Measurements from ENCODE around the gene DAP3.
"Not testable (repeated sequence)": the region's sequence is repeated elsewhere in the genome, so short reads cannot be mapped to it uniquely, and the experiment has no call there.

The DAP3 gene

DNA sequence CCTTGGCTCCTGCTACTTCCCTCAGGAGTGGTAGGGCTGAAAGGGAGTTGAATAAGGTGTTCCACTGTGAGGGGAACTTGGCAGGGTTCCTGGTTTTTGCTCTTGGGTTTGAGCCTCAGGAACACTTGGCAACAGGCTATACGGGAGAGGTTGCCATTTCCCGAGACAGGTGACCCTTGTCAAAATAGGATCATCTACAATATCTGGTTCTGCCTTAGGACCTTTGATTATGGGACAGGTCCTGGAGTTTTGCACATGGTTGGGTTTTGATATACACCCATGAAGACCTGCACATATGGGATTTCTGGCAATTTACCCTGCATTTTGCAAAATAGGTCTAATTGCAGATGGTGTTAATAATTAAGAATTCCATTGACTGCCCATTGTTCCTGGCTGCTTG, 31.4 kb upstream of the DAP3 start:
- DNase-seq, result no peak
- H3K9me3 ChIP-seq (ENCODE audit: severe bottlenecking), result no peaks in the 10 kb centered on the region
- no peaks in the 10 kb centered on the region for H3K27me3 ChIP-seq (ENCODE audit: insufficient read depth, low read depth, severe bottlenecking)
- H3K27ac ChIP-seq, result no peak overlapping the region
- peaks cover 42% of the 10 kb centered on the region for H3K36me3 ChIP-seq
- TF ChIP-seq, protein P1, sequence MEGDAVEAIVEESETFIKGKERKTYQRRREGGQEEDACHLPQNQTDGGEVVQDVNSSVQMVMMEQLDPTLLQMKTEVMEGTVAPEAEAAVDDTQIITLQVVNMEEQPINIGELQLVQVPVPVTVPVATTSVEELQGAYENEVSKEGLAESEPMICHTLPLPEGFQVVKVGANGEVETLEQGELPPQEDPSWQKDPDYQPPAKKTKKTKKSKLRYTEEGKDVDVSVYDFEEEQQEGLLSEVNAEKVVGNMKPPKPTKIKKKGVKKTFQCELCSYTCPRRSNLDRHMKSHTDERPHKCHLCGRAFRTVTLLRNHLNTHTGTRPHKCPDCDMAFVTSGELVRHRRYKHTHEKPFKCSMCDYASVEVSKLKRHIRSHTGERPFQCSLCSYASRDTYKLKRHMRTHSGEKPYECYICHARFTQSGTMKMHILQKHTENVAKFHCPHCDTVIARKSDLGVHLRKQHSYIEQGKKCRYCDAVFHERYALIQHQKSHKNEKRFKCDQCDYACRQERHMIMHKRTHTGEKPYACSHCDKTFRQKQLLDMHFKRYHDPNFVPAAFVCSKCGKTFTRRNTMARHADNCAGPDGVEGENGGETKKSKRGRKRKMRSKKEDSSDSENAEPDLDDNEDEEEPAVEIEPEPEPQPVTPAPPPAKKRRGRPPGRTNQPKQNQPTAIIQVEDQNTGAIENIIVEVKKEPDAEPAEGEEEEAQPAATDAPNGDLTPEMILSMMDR (IDR thresholded peaks at IDR 0.05; ENCODE audit: low read depth, low read length), result no peak
- H3K4me3 ChIP-seq (ENCODE audit: low read depth, low read length), result no peak overlapping the region

DNA sequence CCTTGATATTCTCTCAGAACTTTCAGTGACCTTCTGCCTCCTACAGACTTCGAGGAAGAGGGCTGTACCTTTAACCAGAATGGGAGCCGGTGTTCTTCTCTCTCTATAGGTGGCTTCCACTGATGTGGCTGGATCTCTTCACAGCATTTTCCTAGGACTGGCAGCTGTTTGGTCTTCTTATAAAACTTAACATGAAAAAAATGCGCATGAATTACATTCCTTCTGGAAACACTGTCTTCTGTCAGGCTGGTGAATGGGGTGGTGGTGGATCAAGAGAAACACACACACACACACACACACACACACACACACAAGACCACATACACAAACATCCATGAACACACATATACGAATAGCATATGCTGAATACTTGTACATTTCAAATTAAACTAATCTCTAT, 27.7 kb upstream of the DAP3 start:
- not testable (repeated sequence) for DNase-seq; H3K27ac ChIP-seq; H3K9me3 ChIP-seq (ENCODE audit: severe bottlenecking); H3K4me3 ChIP-seq (ENCODE audit: low read depth, low read length); H3K27me3 ChIP-seq (ENCODE audit: insufficient read depth, low read depth, severe bottlenecking)
- peaks cover 79% of the 10 kb centered on the region for H3K36me3 ChIP-seq

DNA sequence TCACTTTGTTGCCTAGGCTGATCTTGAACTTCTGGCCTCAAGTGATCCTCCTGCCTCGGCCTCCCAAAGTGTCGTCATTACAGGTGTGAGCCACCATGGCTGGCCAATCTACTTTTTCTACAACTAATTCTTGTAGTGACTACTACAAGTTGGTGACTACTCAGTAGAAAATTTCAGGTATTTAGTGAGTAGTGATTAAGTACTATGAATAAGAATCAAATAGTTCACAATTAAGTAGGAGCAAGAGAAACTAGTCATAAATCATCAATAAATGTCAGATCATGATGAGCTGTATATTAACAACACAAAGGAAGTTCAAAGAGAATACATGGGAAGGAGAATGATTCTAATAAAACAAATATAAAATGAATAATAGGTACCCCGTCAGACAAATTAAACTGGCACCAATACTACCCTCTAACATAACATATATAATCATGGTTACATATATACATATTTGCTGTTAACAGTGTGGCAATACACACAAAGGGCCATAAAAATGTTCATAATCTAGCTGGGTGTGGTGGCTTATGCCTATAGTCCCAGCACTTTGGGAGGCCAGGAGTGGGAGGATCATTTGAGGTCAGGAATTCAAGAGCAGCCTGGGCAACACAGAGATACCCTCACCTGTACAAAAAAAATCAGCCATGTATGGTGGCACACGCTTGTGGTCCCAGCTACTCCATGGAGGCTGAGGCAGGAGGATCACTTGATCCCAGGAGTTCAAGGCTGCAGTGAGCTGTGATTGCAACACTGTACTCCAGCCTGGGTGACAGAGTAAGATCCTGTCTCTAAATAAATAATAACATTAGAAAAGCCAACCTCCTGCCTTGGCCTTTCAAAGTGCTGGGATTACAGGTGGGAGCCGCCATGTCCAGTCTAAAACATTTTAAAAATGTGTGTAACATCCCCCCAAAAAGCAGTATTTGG, 19.4 kb upstream of the DAP3 start:
- TF ChIP-seq, protein P1 (IDR thresholded peaks at IDR 0.05; ENCODE audit: low read depth, low read length), result no peak
- DNase-seq, result no peak
- no peak overlapping the region for H3K27ac ChIP-seq
- no peaks in the 10 kb centered on the region for H3K9me3 ChIP-seq (ENCODE audit: severe bottlenecking)
- no peak overlapping the region for H3K4me3 ChIP-seq (ENCODE audit: low read depth, low read length)
- peaks cover 96% of the 10 kb centered on the region for H3K36me3 ChIP-seq
- no peaks in the 10 kb centered on the region for H3K27me3 ChIP-seq (ENCODE audit: insufficient read depth, low read depth, severe bottlenecking)

DNA sequence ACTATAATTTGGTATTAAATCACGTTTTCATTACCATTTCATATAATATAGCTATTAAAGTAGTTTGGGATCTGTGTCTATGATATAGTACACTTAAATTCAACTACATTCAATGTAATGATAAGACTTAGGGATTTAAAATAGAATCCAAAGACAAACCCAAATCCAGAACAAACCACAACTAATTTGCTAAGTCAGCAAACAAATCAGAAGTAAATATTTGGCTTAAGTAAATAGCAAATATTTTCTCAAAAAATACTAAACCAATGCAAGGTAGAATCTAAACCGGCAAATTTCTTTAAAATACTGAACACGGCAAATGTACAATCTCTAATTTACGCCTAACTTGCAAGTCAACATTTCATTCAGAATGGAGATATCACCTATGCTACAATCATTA, 17.1 kb upstream of the DAP3 start:
- DNase-seq, result no peak
- TF ChIP-seq, protein P1 (IDR thresholded peaks at IDR 0.05; ENCODE audit: low read depth, low read length), result no peak
- H3K9me3 ChIP-seq (ENCODE audit: severe bottlenecking), result no peaks in the 10 kb centered on the region
- H3K27ac ChIP-seq, result no peak overlapping the region
- peaks cover 97% of the 10 kb centered on the region for H3K36me3 ChIP-seq
- H3K27me3 ChIP-seq (ENCODE audit: insufficient read depth, low read depth, severe bottlenecking), result no peaks in the 10 kb centered on the region
- H3K4me3 ChIP-seq (ENCODE audit: low read depth, low read length), result no peak overlapping the region

DNA sequence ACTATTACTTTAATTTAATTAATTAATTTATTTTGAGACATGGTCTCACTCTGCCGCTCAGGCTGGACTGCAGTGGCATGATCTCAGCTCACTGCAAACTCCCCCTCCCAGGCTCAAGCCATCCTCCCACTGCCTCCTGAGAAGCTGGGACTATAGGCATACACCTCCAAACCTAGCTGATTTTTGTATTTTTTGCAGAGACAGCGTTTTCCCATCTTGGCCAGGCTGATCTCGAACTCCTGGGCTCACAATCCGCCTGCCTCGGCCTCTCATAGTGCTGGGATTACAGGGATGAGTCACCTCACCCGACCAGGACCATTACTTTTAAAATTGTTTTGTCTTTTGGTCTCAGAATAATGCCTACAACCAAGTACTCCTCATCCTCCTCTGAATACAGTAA, 15.9 kb upstream of the DAP3 start:
- H3K27ac ChIP-seq, result no peak overlapping the region
- no peak for DNase-seq
- TF ChIP-seq, protein P1 (IDR thresholded peaks at IDR 0.05; ENCODE audit: low read depth, low read length), result no peak
- H3K36me3 ChIP-seq, result peaks cover 97% of the 10 kb centered on the region
- no peaks in the 10 kb centered on the region for H3K27me3 ChIP-seq (ENCODE audit: insufficient read depth, low read depth, severe bottlenecking)
- H3K4me3 ChIP-seq (ENCODE audit: low read depth, low read length), result no peak overlapping the region
- H3K9me3 ChIP-seq (ENCODE audit: severe bottlenecking), result no peaks in the 10 kb centered on the region

DNA sequence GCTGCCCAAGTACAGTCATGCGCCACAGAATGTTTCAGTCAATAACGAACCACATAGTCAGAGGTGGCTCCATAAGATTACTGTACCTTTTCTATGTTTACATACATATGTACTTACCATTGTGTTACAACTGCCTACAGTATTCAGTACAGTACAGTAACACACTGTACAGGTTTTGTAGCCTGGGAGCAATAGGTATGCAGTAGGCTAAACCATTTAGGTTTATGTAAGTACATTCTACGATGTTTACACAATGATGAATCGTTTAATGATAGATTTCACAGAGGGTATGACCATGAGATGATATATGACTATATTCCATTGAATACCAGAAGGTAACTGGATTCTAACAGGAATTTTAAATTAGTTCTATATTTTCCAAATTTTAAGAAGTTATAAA, 10.9 kb upstream of the DAP3 start:
- DNase-seq, result no peak
- H3K36me3 ChIP-seq, result peaks cover 85% of the 10 kb centered on the region
- TF ChIP-seq, protein P1 (IDR thresholded peaks at IDR 0.05; ENCODE audit: low read depth, low read length), result no peak
- no peaks in the 10 kb centered on the region for H3K27me3 ChIP-seq (ENCODE audit: insufficient read depth, low read depth, severe bottlenecking)
- no peaks in the 10 kb centered on the region for H3K9me3 ChIP-seq (ENCODE audit: severe bottlenecking)
- no peak overlapping the region for H3K27ac ChIP-seq
- no peak overlapping the region for H3K4me3 ChIP-seq (ENCODE audit: low read depth, low read length)

DNA sequence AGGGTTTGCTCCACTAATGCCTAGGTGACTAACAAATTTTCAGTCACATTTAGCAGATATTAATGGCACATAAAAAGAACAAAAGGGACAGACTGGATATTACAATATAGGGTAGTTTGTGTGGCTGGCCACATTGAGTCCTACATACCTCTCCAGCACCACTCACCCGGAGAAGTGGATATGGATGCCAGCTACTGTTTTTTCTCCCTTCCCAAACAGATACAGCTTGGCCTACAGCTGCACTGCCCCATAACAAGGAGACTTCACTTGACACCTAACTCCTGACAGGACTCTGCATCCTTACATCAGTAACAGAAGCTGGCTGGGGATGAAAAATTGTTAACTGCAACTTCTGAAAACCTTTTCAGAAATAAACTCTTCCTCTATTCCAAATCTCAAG, 9.9 kb upstream of the DAP3 start:
- DNase-seq; H3K4me3 ChIP-seq (ENCODE audit: low read depth, low read length); H3K9me3 ChIP-seq (ENCODE audit: severe bottlenecking); H3K27me3 ChIP-seq (ENCODE audit: insufficient read depth, low read depth, severe bottlenecking); H3K27ac ChIP-seq: not testable (repeated sequence)
- peaks cover 87% of the 10 kb centered on the region for H3K36me3 ChIP-seq

Measured in WERI-Rb-1 (cell line).